T-helper 17 cell (primary cell): Measurements from ENCODE around the gene L1CAM. TPM values are rescaled to one million over a fixed set of nuclear protein-coding genes. Genes with fewer than 3 reads are reported as not detected.
A peak's percentile ranks its signal among the peaks of the same experiment; 100 is the strongest.

Source experiments
- ATAC-seq: fragments of 150-1000 bp; cut with Tn5 transposase; 2 replicates; pipeline ENCODE4 v1.10.0; 2021; ENCODE audit warnings: mild to moderate bottlenecking, moderate library complexity
- DNase-seq, 3 donors: peaks; one replicate each; pipeline versions ENCODE4 v3.0.0 to v3.0.0-alpha.2; 2020 to 2021
- H3K9me3 ChIP-seq: one replicate; pipeline ENCODE4 v1.7.0; 2013; ENCODE audit warnings: low read length, mild to moderate bottlenecking; ENCODE audit not compliant: control insufficient read depth, poor library complexity, severe bottlenecking
- H3K27ac Mint-ChIP-seq: one replicate; pipeline ENCODE4 v1.8.0; 2022; ENCODE audit warnings: mild to moderate bottlenecking, moderate library complexity, mixed read lengths
- H3K27me3 Mint-ChIP-seq: one replicate; pipeline ENCODE4 v1.8.0; 2022; ENCODE audit warnings: mixed read lengths
- H3K36me3 Mint-ChIP-seq: one replicate; pipeline ENCODE4 v1.8.0; 2022; ENCODE audit warnings: low read depth, mixed read lengths
- H3K4me1 Mint-ChIP-seq: one replicate; pipeline ENCODE4 v1.8.0; 2022; ENCODE audit warnings: mild to moderate bottlenecking, mixed read lengths
- H3K4me3 Mint-ChIP-seq: one replicate; pipeline ENCODE4 v1.8.0; 2022; ENCODE audit warnings: mild to moderate bottlenecking, moderate library complexity, mixed read lengths
- total RNA-seq, 4 donors: library from RNA in 2 of 4; stranded (reverse) in 2 of 4; gene quantifications; one replicate each; pipeline ENCODE4 v1.2.3 and lab custom pipeline; 2022 to 2026

The L1CAM gene
- total RNA-seq, 2 donors from 2014 or later = 2.3 to 3.9 TPM

DNA sequence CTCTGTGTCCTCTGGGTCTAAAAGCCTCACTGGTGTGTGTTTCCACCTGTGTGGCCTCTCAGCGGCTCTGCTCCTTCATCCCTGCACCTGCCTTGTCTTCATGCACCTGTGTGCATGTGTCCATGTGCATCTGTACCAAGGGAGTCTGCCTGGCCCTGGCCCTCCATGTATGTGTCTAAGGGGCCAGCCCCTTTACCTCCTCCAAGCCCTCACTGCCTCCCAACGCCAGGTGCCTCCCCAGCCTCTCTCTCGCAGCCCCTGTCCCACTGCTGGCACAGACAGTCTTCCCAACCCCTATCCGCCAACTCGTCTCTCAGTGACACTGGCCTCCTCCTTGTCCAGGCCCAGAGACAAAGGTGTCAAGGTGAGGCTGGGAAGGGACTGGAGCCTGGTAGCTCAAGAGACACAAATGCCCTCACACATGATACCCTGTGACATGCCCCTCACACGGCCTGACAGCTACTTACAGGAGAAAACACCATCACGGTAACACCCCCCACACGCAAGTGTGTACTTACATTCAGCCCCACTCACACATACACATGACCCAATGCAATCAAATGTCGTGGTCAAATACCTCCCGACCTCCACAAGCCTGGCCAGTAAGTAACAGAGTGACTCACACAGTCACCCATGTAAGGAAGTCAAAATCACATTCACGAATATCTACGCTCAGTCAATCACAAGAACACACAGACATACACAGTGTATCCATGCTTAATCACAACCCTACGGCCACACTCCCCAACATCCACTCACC is 11.4 kb downstream of the L1CAM start:
- DNase-seq (no peak), ATAC-seq (no peak)
- no peaks in the 10 kb centered on the region for H3K9me3 ChIP-seq
- Mint-ChIP-seq H3K4me3 (no peak overlapping the region), H3K27ac (peak overlapping the region; percentile 78), H3K27me3 (peaks cover 6% of the 10 kb centered on the region), H3K4me1 (peaks cover 4% of the 10 kb centered on the region), H3K36me3 (no peaks in the 10 kb centered on the region)

- ATAC-seq (no peak), DNase-seq (no peak)
- Mint-ChIP-seq H3K4me1 (peaks cover under 1% of the 10 kb centered on the region), H3K36me3 (no peaks in the 10 kb centered on the region), H3K4me3 (no peak overlapping the region), H3K27me3 (peaks cover 6% of the 10 kb centered on the region), H3K27ac (no peak overlapping the region)
- no peaks in the 10 kb centered on the region for H3K9me3 ChIP-seq
Measured at GRCh38 chrX:153874085-153874365, 11.9 kb downstream of the L1CAM start.

GRCh38 chrX:153873282-153874084 is 12.5 kb downstream of the L1CAM start:
- Mint-ChIP-seq H3K36me3 (no peaks in the 10 kb centered on the region), H3K27ac (no peak overlapping the region), H3K4me1 (no peaks in the 10 kb centered on the region), H3K27me3 (peaks cover 6% of the 10 kb centered on the region), H3K4me3 (no peak overlapping the region)
- no peak for DNase-seq
- H3K9me3 ChIP-seq = no peaks in the 10 kb centered on the region
- no peak for ATAC-seq

GRCh38 chrX:153871946-153872878 is 13.8 kb downstream of the L1CAM start:
- Mint-ChIP-seq H3K4me1 (no peaks in the 10 kb centered on the region), H3K36me3 (no peaks in the 10 kb centered on the region), H3K27me3 (peaks cover 6% of the 10 kb centered on the region), H3K27ac (no peak overlapping the region), H3K4me3 (peak overlapping the region; percentile 41)
- ATAC-seq = no peak
- no peak for DNase-seq
- H3K9me3 ChIP-seq = no peaks in the 10 kb centered on the region

GRCh38 chrX:153871451-153871850 is 14.5 kb downstream of the L1CAM start:
- Mint-ChIP-seq H3K27me3 (peaks cover 6% of the 10 kb centered on the region), H3K4me1 (no peaks in the 10 kb centered on the region), H3K4me3 (no peak overlapping the region), H3K27ac (no peak overlapping the region), H3K36me3 (no peaks in the 10 kb centered on the region)
- no peak for DNase-seq
- no peaks in the 10 kb centered on the region for H3K9me3 ChIP-seq
- ATAC-seq = no peak

DNA sequence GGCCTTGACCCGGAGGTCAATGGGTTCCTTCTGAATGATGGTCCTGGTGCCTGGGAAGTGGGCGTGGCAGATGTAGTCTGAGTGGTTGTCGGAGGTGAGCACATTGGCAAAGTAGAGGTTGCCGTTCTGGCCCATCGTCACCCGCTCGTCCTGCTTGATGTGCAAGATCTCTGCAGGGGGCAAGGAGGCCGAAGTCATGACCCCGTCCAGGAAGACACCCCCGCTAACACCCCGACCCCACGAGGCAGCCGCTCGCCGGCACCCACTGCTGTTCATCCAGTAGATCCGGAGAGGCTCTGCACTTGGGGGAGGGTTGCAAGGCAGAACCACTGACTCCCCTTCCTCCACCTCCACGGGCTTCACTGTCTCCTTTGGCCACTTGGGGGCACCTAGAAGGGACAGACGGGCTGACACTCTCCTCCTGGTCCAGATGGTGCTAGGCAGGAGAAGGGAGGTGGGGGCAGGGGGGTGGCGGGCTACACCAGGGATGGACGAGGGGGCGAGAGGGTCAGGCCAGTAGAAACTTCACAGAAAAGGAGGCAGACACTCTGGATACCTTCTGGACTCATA is 15.1 kb downstream of the L1CAM start:
- Mint-ChIP-seq H3K27me3 (peaks cover 6% of the 10 kb centered on the region), H3K36me3 (no peaks in the 10 kb centered on the region), H3K27ac (no peak overlapping the region), H3K4me1 (no peaks in the 10 kb centered on the region), H3K4me3 (no peak overlapping the region)
- DNase-seq (no peak), ATAC-seq (no peak)
- no peaks in the 10 kb centered on the region for H3K9me3 ChIP-seq

- Mint-ChIP-seq H3K4me3 (no peak overlapping the region), H3K4me1 (no peaks in the 10 kb centered on the region), H3K27ac (no peak overlapping the region), H3K36me3 (no peaks in the 10 kb centered on the region), H3K27me3 (peaks cover 6% of the 10 kb centered on the region)
- no peak for ATAC-seq
- H3K9me3 ChIP-seq = no peaks in the 10 kb centered on the region
- no peak for DNase-seq
Measured at GRCh38 chrX:153870288-153870690, 15.7 kb downstream of the L1CAM start.

DNA sequence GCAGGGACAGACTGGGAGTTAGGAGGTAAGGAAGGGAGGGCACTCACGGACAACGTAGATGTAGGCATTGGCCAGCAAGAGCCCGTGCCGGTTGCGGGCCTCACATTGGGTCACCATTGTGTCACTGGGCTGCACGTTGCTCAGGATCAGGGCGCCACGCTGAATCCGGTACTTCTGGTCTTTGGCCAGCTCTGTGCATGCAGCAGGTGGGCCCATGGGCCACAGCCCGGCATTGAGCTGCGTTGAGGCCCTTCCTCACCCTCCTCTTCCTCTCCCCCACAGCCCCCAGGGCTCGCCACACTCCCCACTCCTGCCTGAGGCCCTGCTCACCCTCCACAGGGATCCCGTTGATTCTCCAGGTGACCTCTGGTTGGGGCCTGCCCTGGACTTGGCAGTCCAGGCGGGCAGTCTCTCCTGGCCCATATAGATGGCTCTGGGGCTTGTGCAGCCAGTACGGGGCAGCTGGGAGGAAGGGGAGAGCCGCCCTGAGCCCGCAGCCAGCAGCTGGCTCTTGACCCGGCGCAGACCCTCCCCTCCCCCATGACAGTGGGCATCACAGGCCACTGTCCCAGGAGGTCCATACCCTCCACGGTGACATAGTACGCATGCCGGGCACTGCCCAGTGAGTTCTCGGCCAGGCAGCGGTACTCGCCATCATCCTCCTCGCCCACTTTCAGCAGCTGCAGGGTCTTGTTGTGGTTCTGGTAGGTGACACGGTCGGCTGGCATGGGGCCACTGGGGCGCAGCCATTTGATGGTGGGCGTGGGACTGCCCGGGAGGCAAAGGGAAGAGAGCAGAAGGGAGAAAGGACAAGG is 16.3 kb downstream of the L1CAM start:
- ATAC-seq (no peak), DNase-seq (no peak)
- Mint-ChIP-seq H3K36me3 (no peaks in the 10 kb centered on the region), H3K4me3 (no peak overlapping the region), H3K27ac (no peak overlapping the region), H3K27me3 (peaks cover 6% of the 10 kb centered on the region), H3K4me1 (no peaks in the 10 kb centered on the region)
- H3K9me3 ChIP-seq = no peaks in the 10 kb centered on the region

GRCh38 chrX:153868576-153869472 is 17.1 kb downstream of the L1CAM start:
- no peaks in the 10 kb centered on the region for H3K36me3 Mint-ChIP-seq
- H3K4me1 Mint-ChIP-seq = no peaks in the 10 kb centered on the region
- ATAC-seq = no peak
- H3K27ac Mint-ChIP-seq = no peak overlapping the region
- DNase-seq = no peak
- H3K4me3 Mint-ChIP-seq = no peak overlapping the region
- no peaks in the 10 kb centered on the region for H3K9me3 ChIP-seq
- H3K27me3 Mint-ChIP-seq = peaks cover 6% of the 10 kb centered on the region

DNA sequence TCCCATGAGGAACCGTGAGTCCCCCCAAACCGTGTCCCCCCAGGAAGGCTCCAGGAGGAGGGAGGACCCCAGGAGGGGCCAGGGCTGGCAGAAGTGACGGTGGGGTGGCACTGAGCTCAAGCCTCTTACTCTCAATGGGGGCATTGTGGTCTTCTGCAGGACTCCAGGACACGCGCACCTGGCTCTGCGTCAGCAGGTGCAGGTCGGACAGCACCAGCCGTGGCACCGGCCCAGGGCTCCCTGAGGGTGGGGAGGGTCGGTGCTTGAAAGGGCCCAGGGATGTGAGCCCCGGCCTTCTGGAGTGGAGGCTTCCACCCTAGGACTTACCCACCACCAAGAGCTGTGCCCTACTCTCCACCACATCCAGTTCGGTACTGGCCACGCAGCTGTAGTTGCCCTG is 18.3 kb downstream of the L1CAM start:
- H3K27me3 Mint-ChIP-seq = peaks cover 4% of the 10 kb centered on the region
- ATAC-seq = no peak
- H3K36me3 Mint-ChIP-seq = no peaks in the 10 kb centered on the region
- no peak overlapping the region for H3K4me3 Mint-ChIP-seq
- no peak for DNase-seq
- H3K27ac Mint-ChIP-seq = no peak overlapping the region
- no peaks in the 10 kb centered on the region for H3K9me3 ChIP-seq
- H3K4me1 Mint-ChIP-seq = no peaks in the 10 kb centered on the region

- no peaks in the 10 kb centered on the region for H3K27me3 Mint-ChIP-seq
- no peaks in the 10 kb centered on the region for H3K36me3 Mint-ChIP-seq
- ATAC-seq (no peak), DNase-seq (no peak)
- H3K4me1 Mint-ChIP-seq = no peaks in the 10 kb centered on the region
- H3K27ac Mint-ChIP-seq = no peak overlapping the region
- no peaks in the 10 kb centered on the region for H3K9me3 ChIP-seq
- no peak overlapping the region for H3K4me3 Mint-ChIP-seq
Measured at GRCh38 chrX:153867139-153867538, 18.8 kb downstream of the L1CAM start.
